Measurements from ENCODE around the gene GSTM4.
A peak's percentile ranks its signal among the peaks of the same experiment; 100 is the strongest.
"Not testable (repeated sequence)": the region's sequence is repeated elsewhere in the genome, so short reads cannot be mapped to it uniquely, and the experiment has no call there.

GSTM4 gene

GRCh38 chr1:109639841-109640184 lies 16.1 kb upstream of the GSTM4 start:
- DNase-seq (ENCODE audit: low read depth) = no peak

DNA sequence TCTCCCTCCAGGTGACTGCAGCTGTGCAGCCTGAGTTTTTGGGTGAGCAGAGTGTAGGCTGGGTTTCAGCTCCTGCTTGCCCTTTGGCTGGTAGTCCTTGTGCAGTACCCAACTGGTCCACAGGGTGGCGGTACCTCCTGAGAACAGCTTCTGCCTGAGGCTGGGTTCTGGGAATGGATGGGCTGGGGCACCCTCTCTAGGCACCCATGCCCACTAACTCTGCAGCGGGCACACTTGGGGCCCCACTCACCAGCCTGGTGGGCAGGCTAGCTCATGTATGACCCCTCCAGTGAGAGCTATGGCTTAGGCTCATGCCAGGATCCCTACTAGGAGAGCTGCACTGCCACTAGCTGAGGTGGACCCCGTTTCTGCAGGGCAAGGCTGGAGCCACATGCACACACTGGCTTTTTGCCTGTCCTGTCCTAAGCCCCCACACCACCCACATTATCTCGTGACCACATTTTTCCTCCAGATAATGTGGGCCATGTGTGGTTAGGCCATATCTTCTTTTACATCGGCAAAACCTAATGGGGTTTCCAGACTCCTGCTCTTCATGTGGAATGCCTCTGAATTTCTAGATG lies 15.5 kb upstream of the GSTM4 start:
- DNase-seq (ENCODE audit: low read depth) = peak; percentile 75

DNA sequence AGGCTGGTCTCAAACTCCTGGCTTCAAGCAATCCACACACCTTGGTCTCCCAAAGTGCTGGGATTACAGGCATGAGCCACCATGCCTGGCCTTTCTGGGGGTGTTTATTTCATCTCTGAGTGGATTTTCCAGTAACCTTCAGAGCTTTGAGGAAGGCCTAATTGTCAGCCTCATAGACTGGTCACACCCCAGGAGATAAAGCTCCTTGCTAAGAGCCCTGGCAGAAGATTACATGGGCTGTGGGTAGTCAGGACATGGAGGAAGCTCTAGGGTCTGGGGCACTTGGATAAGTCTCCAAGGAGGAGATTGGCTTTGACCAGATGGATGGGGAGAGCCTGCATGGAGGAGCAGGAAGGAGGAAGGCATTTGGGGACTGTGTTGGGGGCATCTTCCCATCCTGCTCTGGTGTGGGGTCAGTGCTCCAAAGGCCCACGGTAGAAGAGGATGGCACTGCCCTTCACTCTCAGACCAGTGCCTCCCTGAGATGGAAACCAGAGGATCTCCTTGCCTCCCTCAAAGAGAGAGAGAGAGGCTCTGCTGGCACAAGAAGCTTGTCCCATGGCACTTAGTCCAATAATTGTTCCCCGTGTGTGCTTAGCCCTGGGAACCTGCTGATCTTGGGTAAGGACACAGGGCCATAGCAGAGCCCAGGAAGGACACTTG lies 14.7 kb upstream of the GSTM4 start:
- DNase-seq (ENCODE audit: low read depth) = no peak

DNA sequence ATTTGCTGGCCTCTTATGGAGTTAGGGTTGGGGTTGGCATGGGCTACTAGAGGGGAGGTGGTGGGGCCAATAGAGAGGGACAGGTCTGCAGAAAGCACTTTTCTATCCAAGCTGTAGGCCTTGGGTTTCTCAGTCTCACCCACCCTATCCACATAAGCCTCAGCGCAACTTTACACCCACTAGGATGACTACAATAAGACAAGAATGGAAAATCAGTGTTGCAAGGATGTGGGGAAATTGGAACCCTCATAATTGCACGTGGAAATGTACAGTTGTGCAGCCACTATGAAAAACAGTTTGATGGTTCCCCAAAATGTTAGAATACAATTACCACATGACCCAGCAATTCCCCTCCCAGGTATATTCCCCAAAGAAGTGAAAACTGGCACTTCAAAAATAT lies 14.0 kb upstream of the GSTM4 start:
- DNase-seq (ENCODE audit: low read depth) = no peak

DNA sequence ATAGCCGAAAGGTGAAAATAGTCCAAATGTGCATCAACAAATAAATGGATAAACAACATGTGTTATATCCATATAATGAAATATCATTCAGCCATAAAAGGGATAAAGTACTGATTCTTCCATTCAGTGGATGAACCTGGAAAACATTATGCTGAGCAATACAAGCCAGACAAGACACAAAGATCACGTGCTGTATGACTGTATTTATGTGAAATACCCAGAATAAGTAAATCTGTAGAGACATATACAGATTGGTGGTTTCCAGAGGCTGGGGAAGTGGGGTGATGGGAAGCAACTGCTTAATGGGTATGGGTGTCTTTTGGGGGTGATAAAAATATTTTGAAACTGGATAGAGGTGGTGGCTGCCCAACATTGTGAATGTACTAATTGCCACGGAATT lies 13.3 kb upstream of the GSTM4 start:
- DNase-seq (ENCODE audit: low read depth) = no peak

DNA sequence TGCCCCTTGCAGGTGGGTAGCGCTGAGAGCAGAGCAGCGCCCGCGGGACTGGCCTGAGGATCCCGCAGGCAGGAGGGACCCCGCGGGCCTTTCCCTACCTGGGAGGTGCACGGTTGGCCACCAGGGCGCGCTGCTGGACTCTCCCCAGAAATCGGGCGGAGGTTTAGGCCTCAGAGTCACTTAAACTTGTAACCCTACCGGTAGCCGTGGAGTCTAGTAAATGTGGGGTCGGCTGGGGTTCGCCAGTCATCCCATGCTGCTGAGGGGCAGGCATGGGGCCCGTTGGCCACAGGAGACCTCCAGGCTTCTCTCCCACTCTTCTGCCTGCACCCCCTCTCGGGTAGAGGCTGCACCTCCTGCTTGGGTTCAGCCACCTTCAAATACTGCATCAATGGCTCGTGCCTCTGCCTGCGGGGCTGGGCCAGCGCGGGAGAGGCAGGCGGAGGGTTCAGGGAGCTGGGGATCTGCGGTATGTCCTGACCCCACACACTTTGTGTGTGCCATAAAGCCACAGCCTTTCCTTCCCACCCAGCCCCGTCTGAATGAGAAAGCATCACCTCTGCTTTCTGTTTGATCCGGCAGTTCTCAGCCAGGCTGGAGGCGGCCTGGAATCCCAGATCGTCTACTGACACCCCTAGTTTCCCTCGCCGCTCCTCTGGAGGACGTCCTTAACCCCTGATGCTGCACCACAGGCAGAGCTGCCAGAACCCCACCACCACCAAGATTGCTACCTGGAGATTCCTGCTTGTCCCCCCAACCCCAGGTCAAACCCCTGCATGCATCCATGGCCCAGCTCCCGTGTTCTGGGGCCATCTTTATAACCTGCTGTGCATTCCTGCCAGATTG lies 12.3 kb upstream of the GSTM4 start:
- DNase-seq (ENCODE audit: low read depth) = no peak

- no peak for DNase-seq (ENCODE audit: low read depth)
These were observed 11.2 kb upstream of the GSTM4 start for GRCh38 chr1:109644670-109645069.

GRCh38 chr1:109649491-109649914 lies 6.4 kb upstream of the GSTM4 start:
- no peak for DNase-seq (ENCODE audit: low read depth)

GRCh38 chr1:109650609-109651008 lies 5.3 kb upstream of the GSTM4 start:
- no peak for DNase-seq (ENCODE audit: low read depth)

GRCh38 chr1:109652402-109652801 lies 3.5 kb upstream of the GSTM4 start:
- no peak for DNase-seq (ENCODE audit: low read depth)

DNA sequence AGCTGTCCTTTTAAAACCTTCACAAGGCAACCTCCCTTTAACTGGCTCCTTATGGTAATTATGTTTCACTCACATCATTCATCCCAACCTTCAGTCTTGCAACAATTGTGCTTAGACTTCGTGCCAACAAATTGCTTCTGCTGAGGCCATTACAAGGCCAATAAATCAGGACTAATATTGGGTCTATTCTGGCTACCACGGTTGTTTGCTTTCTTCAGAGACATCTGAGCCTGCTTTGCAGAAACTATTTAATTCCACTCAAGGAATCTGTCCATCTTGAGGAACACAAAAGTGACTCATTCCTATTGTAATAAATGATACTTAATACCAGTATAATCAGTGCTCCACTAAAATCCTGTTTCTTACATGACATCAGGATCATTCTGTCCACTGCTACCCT lies 2.6 kb upstream of the GSTM4 start:
- no peak for DNase-seq (ENCODE audit: low read depth)

- no peak for DNase-seq (ENCODE audit: low read depth)
These were observed 1.4 kb upstream of the GSTM4 start for GRCh38 chr1:109654519-109654918.

DNA sequence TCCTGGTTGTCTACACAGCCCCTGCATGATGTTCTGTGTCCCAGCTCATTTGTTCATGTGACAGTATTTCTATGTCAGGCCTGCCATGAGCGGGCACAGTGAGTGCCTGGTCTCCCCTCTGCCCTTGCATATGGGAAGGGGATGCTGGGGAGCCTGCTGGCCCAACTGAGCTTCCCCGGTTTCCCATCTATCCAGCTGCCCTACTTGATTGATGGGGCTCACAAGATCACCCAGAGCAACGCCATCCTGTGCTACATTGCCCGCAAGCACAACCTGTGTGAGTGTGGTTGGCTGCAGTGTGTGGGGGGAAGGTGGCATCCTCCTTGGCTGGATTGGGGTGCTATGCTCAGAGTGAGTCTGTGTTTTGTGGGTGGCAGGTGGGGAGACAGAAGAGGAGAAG lies 1.5 kb downstream of the GSTM4 start:
- no peak for DNase-seq (ENCODE audit: low read depth)

GRCh38 chr1:109657970-109658369 lies 2.1 kb downstream of the GSTM4 start:
- no peak for DNase-seq (ENCODE audit: low read depth)

- DNase-seq (ENCODE audit: low read depth) = no peak
These were observed 2.7 kb downstream of the GSTM4 start for GRCh38 chr1:109658533-109659042.

GRCh38 chr1:109659145-109659544 lies 3.2 kb downstream of the GSTM4 start:
- DNase-seq (ENCODE audit: low read depth) = no peak

DNA sequence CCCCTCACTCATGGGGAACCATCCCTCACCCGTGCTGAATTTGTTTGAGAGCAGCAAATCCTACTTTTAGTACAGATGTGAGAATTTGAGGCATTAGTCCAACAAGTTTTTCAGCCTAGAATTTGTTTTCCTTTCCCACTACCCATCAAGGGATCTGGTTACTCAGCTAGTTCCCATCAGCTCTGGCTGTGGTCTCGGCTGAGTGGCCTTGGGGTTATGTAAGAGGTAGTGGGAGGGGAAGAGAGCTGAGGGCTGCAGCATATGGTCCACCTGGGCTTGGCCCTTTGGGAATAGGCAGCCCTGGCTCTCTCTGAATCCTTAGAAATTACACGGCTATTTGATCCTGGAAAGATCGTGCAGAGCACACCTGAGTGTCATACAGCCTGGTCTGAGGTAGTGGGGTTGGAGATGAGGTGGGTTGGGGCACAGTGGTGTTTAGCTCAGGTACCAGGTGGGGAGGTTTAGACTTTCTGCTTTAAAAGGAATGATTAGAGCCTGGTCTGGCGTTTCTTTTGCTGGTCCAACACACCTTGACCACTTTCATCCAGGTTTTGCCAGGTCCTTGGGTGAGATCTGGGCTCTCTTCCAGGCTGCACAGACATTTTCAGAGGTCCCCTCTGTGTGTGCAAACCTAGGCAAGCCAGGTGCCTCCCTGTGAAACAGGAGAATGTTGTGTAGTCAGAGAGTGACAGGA lies 4.2 kb downstream of the GSTM4 start:
- no peak for DNase-seq (ENCODE audit: low read depth)

GRCh38 chr1:109660691-109661026 lies 4.8 kb downstream of the GSTM4 start:
- not testable (repeated sequence) for DNase-seq (ENCODE audit: low read depth)

DNA sequence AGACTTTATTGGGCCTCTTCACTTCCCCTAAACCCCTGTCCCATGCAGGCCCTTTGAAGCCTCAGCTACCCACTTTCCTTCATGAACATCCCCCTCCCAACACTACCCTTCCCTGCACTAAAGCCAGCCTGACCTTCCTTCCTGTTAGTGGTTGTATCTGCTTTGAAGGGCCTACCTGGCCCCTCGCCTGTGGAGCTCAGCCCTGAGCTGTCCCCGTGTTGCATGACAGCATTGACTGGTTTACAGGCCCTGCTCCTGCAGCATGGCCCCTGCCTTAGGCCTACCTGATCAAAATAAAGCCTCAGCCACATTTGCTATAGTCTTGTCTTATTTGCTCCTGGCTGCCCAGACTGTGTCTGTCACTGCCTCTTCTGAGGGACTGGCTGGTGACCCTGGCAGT lies 5.5 kb downstream of the GSTM4 start:
- DNase-seq (ENCODE audit: low read depth) = no peak

- DNase-seq (ENCODE audit: low read depth) = no peak
These were observed 8.8 kb downstream of the GSTM4 start for GRCh38 chr1:109664671-109665070.

GRCh38 chr1:109667452-109668122 lies 11.7 kb downstream of the GSTM4 start, which contains the start of gene GSTM2:
TSS of gene GSTM2 (plus strand) at chr1:109668057. CDS start at chr1:109668116, 59 bp downstream.
- DNase-seq (ENCODE audit: low read depth) = peak; percentile 76
